ENCODE data around the gene MPZL3.

Gene MPZL3

GRCh38 chr11:118232659-118233058 is 19.5 kb downstream of the MPZL3 start:
- DNase-seq (ENCODE audit: low read depth, low spot score), result peak; percentile 54

GRCh38 chr11:118231461-118231860 is 20.7 kb downstream of the MPZL3 start:
- no peak for DNase-seq (ENCODE audit: low read depth, low spot score)

- no peak for DNase-seq (ENCODE audit: low read depth, low spot score)
These were observed 22.1 kb downstream of the MPZL3 start for GRCh38 chr11:118230088-118230487.

- no peak for DNase-seq (ENCODE audit: low read depth, low spot score)
These were observed 22.8 kb downstream of the MPZL3 start for GRCh38 chr11:118229274-118229847.

GRCh38 chr11:118227865-118228785 is 24.0 kb downstream of the MPZL3 start:
- DNase-seq (ENCODE audit: low read depth, low spot score), result no peak

DNA sequence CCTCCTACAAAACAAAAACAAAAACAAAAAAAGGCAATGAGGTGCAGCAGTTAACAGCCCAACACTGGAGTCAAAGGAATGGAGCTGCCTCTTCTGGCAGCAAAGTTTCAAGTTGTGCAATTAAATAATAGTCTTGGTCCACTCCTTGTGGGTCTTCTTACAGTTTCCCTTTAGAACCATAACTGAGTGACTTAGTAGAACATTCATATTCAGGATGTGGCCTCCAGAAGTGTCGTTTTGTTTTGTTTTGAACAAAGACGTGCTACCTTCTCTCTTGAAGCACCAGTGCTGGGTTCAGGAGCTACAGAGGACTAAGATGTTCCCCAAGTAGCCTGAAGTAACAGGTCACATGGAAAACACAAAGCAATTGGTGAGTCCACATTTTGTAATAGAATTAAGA is 25.4 kb downstream of the MPZL3 start:
- no peak for DNase-seq (ENCODE audit: low read depth, low spot score)

DNA sequence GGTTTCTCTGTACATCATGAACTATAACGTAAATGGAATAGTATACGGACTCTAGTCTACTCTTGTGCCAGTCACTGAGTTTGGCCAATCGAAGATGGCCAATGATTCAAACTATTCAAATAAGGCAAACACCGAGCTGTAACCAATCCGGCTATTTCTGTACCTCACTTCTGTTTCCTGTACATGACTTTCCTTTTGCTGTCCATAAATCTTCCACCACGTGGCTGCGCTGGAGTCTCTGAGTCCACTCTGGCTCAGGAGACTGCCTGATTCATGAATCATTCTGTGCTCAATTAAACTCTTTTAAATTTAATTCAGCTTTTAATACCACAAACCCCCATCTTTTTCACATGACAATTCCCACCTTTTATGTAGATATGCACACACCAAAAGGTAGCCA is 25.9 kb downstream of the MPZL3 start:
- DNase-seq (ENCODE audit: low read depth, low spot score), result no peak

GRCh38 chr11:118224511-118225188 is 27.5 kb downstream of the MPZL3 start, which contains the start of gene JAML:
JAML (minus strand) TSS chr11:118225011; CDS start chr11:118214866, 10,145 bp downstream.
- DNase-seq (ENCODE audit: low read depth, low spot score), result peak; percentile 54

GRCh38 chr11:118223992-118224391 is 28.2 kb downstream of the MPZL3 start:
- DNase-seq (ENCODE audit: low read depth, low spot score), result no peak

DNA sequence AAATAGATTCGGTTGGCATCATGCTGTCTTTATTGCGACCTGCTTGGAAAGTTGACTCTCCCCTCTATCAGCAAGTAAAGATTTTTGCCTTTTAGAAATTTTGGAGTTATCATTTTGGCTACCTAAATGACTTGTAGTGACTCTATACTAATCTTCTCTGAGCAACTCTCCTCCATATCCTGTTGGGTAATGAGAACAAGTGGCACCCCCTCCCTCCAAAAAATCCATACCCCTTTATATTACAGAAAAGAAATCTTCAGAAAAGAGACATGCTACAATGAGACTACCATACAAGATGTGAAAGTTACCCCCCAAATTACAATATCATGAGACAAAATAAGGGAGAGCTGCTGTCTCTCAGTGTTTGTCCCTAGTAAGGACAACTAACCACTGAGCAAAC is 28.6 kb downstream of the MPZL3 start:
- no peak for DNase-seq (ENCODE audit: low read depth, low spot score)

DNA sequence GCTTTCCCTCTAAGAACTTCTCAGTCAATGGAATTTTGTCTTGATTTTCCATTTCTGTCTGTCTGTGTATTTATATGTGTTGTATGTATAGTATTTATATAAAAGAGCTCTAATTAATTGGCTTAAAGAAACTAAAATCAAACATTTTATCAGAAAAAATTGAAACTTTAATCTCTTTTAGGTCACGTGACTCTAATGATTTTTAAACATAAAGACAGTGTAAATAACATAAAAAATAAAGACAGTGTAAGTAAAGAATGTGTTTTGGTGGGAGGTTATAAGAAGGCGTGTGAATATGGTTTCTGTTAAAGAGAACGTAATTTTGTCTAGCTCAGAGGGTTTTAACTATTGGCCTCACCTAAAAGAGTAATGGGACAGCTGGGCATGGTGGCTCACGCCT is 29.7 kb downstream of the MPZL3 start:
- no peak for DNase-seq (ENCODE audit: low read depth, low spot score)

- no peak for DNase-seq (ENCODE audit: low read depth, low spot score)
These were observed 30.7 kb downstream of the MPZL3 start for GRCh38 chr11:118221419-118221818.

- DNase-seq (ENCODE audit: low read depth, low spot score), result no peak
These were observed 32.4 kb downstream of the MPZL3 start for GRCh38 chr11:118219732-118220131.

- no peak for DNase-seq (ENCODE audit: low read depth, low spot score)
These were observed 32.9 kb downstream of the MPZL3 start for GRCh38 chr11:118219244-118219643.

DNA sequence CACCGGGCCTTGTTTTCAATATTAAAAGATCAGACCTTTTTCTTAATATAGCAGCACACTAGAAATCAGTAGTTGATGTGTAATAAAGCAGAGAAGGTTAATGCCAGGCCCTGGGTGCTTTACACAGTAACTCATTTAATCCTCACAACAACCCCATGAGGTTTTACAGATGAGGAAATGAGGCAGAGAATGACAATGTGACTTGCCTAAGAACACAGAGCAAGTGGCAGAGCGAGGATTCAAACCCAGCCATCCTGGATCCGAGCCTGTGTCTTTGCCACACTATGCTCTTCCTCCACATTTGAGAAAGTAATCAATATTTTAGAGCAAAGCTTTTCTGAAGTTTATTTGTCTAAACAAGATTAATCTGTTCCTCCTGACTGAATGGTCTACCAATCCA is 34.6 kb downstream of the MPZL3 start:
- DNase-seq (ENCODE audit: low read depth, low spot score), result no peak

DNA sequence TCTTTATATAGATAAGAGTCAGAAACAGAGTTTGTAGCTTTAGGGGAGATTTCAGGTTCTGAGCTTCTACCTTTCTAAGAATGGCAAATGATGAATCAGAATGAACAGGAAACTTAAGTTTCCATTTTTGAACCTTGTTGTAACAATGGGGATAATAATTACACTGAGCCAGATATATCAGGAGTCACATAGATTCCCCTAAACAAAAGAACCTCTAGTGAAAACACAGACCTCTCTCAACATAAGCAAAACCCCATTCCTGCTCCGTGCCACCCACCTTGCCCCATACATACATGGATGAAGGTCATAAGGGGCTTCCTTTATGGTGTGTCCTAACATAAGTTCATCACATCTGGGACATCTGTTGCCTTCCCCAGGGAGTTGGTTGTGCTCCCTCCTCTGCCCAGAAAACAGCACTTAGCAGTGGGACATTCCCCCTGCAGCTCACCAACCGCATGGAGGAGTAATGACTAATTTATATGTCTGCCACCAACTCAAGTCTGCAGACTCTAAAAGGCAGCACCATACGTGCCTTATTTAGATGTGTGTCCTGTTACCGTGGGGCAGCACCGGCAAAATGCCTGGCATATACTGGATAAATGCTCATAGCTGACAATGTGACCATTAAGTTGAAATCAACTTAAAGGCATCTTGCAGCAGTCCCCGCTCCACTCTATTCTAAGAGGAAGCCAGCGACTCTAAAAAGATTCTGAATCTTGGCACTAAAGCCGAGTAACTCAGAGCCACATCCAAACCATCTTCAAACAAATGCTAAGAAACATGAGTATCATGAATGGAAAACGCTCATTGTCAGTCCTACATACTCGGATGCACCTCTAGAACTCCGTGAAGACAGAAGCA is 35.3 kb downstream of the MPZL3 start:
- no peak for DNase-seq (ENCODE audit: low read depth, low spot score)

DNA sequence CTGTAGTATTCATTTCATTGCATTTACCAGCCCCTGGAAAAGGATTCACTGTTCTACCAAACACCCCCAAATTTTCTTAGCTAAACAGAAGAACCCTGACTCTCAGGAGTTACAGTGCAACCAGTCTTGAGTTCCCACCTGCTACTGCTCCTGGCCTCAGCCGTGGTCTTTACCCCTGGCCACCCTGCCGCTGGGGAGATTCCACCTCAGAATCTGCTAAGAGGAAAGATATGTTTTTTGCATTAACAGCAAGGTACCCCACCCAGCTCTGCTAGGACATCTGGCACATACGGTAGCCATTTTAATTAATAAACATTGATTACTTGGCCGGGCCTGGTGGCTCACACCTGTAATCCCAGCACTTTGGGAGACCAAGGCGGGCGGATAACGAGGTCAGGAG is 36.4 kb downstream of the MPZL3 start:
- no peak for DNase-seq (ENCODE audit: low read depth, low spot score)

DNA sequence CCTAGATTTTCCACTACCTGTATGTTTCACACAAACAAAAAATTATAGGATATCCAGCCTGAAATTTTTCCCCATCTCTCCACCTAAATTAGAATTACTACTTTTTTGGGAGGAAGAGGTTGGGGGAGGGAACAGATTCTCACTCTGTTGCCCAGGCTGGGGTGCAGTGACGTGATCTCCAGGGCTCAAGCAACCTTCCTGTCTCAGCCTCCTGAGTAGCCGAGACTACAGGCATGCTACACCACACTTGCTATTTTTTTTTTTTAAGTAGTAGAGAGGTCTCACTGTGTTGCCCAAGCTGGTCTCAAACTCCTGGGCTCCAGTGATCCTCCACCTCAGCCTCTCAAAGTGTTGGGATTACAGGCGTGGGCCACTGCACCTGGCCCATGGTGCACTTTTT is 36.9 kb downstream of the MPZL3 start:
- no peak for DNase-seq (ENCODE audit: low read depth, low spot score)

DNA sequence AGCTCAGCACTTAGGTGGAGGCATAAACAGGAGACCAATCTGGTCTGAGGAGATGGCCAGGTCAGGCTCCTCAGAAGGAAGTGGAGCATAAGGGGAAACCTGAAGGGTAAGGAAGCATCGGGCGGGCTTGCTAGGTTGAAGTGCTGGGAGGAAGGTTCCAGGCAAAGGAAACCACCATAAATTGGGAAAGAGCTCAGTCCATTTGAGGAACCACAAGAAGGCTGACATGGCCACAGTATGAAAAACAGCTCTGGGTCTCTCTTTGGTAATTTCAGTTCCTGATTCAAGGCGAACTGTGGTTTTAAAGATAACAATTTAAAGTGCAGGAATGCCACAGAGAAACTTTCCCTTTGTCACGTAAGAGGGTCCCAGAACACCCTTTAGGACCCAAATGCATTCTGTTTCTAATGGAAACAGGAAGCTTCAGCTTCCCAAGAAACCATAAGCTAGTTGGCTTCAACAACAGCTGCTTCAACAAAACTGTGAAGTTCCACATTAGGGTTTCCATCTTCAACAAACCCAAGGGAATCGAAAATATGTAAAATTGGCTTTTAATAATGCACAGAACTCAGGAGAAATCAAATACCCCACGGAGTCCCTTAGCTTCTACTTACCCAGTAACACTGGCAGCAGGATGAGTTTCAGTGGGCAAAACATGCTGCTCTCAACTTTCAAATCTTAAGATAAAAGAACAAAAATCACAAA is 37.8 kb downstream of the MPZL3 start:
- DNase-seq (ENCODE audit: low read depth, low spot score), result no peak

GRCh38 chr11:118213781-118214180 is 38.4 kb downstream of the MPZL3 start:
- DNase-seq (ENCODE audit: low read depth, low spot score), result no peak

DNA sequence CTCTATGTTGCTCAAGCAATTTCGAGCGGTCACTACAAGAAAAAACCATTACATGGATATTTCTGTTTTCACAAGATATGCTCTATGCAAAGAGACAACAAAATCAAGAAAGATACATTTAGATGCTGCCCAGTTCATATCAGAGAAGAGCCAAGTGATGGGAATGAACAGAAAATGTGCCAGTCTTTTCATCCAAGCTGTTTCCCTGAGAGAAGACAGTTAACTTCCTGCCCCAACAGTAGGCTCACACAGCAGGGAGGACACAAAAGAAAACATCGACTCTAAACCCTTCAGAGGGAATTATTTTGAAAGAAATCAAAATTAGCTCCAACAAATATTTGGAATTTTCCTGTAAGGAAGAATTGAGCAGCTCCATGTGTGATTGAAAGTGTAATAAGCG is 39.0 kb downstream of the MPZL3 start:
- DNase-seq (ENCODE audit: low read depth, low spot score), result no peak

All from activated naive CD8-positive, alpha-beta T cell treated with anti-CD3 and anti-CD28 coated beads, Interleukin-2, amount 50 U/mL, for 16 hours (primary cell).